Measurements from ENCODE around the gene FRAS1.

DNA sequence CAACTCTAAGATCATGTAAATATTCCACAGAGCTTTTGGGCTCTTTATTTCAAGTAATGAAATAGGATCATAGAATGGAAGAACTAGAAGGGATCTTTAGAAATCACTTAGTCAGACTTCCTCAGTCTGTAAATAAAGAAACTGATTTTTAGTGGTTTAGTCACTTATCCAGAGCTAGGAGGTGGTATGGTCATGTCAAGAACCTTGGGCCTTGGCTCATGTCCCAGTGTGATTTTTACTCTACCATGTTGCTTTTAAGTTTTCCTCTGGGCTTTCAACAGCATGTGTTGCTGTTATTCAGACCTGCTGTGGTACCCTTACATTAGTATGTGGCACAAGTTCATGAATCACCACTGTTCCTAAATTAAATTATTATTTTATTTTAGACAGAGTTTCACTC lies 184.9 kb downstream of the FRAS1 start:
- TF ChIP-seq MYNN (IDR thresholded peaks at IDR 0.05) (no peak), MYNN (CRISPR knock-in tag; IDR thresholded peaks at IDR 0.05) (no peak), HDAC3 (IDR thresholded peaks at IDR 0.05; ENCODE audit: borderline replicate concordance, partially characterized antibody) (no peak), TEAD1 (CRISPR knock-in tag; IDR thresholded peaks at IDR 0.05) (no peak), JUND (IDR thresholded peaks at IDR 0.05; ENCODE audit: borderline replicate concordance, low read depth, low read length) (no peak), JUND (tag; IDR thresholded peaks at IDR 0.05; ENCODE audit: borderline replicate concordance, low read depth, low read length) (no peak), CTCFL (IDR thresholded peaks at IDR 0.05; ENCODE audit: borderline replicate concordance, insufficient read depth, low read depth, low read length, poor library complexity, severe bottlenecking) (no peak), GATA2 (CRISPR knock-in tag; IDR thresholded peaks at IDR 0.05) (no peak), ZNF696 (CRISPR knock-in tag; conservative IDR thresholded peaks at IDR 0.05) (no peak), NFIC (IDR thresholded peaks at IDR 0.05) (no peak), ZNF232 (CRISPR knock-in tag; IDR thresholded peaks at IDR 0.05) (no peak), HCFC1 (IDR thresholded peaks at IDR 0.05; ENCODE audit: low read depth, low read length) (no peak), ZC3H8 (IDR thresholded peaks at IDR 0.05) (no peak), FOXJ2 (tag; IDR thresholded peaks at IDR 0.05) (no peak)
